Calu3 (cell line): ENCODE data around the gene C21orf91. TPM values are rescaled to one million over a fixed set of nuclear protein-coding genes. Genes with fewer than 3 reads are reported as not detected.

Experiments used
- BruUV-seq: library from RNA; stranded (reverse); fragments of 400-500 nt; replicated peaks from 2 replicates; lab custom pipeline; 2021; lab: Mats Ljungman, UMichigan
- CTCF ChIA-PET: fragments of 300-600 bp; sonication (Branson Sonifier 250); formaldehyde crosslinking; loops from one replicate; lab custom pipeline; 2022; ENCODE audit warnings: antibody characterized with exemption; lab: Charles Lee
- DNase-seq: peaks from one replicate; pipeline ENCODE4 v3.0.0; 2022
- H3K27ac Mint-ChIP-seq: one replicate; pipeline ENCODE4 v1.8.0; 2022; ENCODE audit warnings: mixed read lengths; ENCODE audit not compliant: unreplicated experiment
- H3K27me3 Mint-ChIP-seq: one replicate; pipeline ENCODE4 v1.8.0; 2022; ENCODE audit warnings: mixed read lengths; ENCODE audit not compliant: unreplicated experiment
- H3K36me3 Mint-ChIP-seq: one replicate; pipeline ENCODE4 v1.8.0; 2022; ENCODE audit warnings: mild to moderate bottlenecking, moderate library complexity, mixed read lengths; ENCODE audit not compliant: insufficient read depth, unreplicated experiment
- H3K4me1 Mint-ChIP-seq: one replicate; pipeline ENCODE4 v1.8.0; 2022; ENCODE audit warnings: mild to moderate bottlenecking, low read depth, mixed read lengths; ENCODE audit not compliant: unreplicated experiment
- H3K4me3 Mint-ChIP-seq: one replicate; pipeline ENCODE4 v1.8.0; 2022; ENCODE audit warnings: mild to moderate bottlenecking, low read depth, moderate library complexity, mixed read lengths; ENCODE audit not compliant: unreplicated experiment
- H3K9me3 Mint-ChIP-seq: one replicate; pipeline ENCODE4 v1.8.0; 2022; ENCODE audit warnings: low read depth, mixed read lengths; ENCODE audit not compliant: unreplicated experiment
- CTCF ChIP-seq: fragments of 200-600 bp; IDR thresholded peaks from one replicate; pipeline ENCODE4 v1.8.0; 2022; ENCODE audit warnings: antibody characterized with exemption; ENCODE audit not compliant: unreplicated experiment
- intact Hi-C: fragments of 100-400 bp; cut with micrococcal nuclease; formaldehyde crosslinking; loops from one replicate; pipeline ENCODE4 v1.10.0; 2022; ENCODE audit not compliant: unreplicated experiment
- total RNA-seq: library from RNA; stranded (reverse); gene quantifications from 2 replicates; pipeline ENCODE4 v1.2.3, GENCODE V29; 2022

C21orf91 gene
- total RNA-seq, 1 experiment from 2014 or later: 9.6 TPM

DNA sequence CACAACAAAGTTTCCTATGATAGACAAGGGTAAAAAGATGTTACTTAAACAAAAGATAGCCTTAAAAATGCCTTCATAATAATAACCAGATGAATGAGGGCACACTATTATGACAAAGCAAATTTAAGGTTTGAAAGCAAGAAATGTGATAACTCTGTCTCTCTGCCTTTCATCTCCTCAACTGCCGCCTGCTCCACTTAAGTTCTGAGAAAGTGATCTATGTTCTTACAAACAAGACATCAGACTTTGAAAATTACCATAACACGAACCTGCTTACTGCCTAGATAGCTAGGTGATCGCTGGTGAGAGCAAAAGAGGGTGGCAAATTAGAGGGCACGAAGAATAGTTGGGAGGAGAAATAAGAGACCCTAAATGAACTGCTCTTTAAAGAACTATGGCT lies 13.2 kb downstream of the C21orf91 start:
- TF ChIP-seq CTCF: no peak
- no peak overlapping the region for H3K27ac Mint-ChIP-seq
- no TSS peak for BruUV-seq
- DNase-seq: no peak
- no peaks in the 10 kb centered on the region for H3K4me1 Mint-ChIP-seq
- intact Hi-C loops: no loop called here
- no peaks in the 10 kb centered on the region for H3K27me3 Mint-ChIP-seq
- peaks cover 15% of the 10 kb centered on the region for H3K36me3 Mint-ChIP-seq
- CTCF ChIA-PET: no interaction called here
- no peak overlapping the region for H3K4me3 Mint-ChIP-seq
- H3K9me3 Mint-ChIP-seq: peaks cover 8% of the 10 kb centered on the region

DNA sequence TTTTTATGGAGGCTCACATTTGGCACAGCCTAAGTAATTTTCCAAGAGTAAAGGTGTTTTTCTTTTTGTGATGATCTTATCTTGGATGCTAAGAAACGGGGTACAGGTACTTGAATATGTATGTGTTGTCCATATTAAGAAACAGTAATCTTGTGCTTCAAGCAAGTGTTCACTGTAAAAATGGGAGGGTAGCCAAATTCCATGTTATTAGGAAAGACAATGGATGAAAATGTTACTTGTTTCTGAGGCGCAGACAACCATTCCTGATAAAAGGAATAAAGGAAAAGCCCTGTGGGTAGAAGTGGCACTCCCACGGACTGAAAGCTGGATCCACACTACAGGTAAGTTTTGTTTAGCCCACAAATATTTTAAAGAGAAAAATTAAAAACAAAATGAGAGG lies 15.6 kb downstream of the C21orf91 start:
- no peak overlapping the region for H3K4me3 Mint-ChIP-seq
- no peaks in the 10 kb centered on the region for H3K27me3 Mint-ChIP-seq
- no peak for TF ChIP-seq CTCF
- H3K9me3 Mint-ChIP-seq: peaks cover 6% of the 10 kb centered on the region
- intact Hi-C loops: no loop called here
- H3K4me1 Mint-ChIP-seq: no peaks in the 10 kb centered on the region
- peaks cover 11% of the 10 kb centered on the region for H3K36me3 Mint-ChIP-seq
- BruUV-seq: no TSS peak
- no peak for DNase-seq
- no peak overlapping the region for H3K27ac Mint-ChIP-seq
- CTCF ChIA-PET: no interaction called here

DNA sequence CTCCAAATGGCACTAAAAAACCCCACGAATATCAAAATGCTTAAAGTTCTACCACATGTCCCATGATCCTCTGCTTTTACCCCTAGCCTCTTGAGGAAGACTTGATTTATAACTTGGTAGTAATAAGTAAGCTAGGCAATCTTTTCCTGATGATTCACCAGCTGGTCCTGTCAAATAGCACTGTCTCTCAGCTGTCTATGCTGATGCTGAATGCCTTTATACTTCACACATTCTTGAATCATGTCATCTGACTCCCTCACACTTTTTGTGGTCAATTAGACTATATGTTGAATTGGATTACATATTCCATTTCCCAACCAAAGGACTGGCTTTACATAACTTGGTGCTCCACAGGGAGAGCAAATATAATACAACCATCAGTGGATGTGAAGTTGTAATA lies 16.6 kb downstream of the C21orf91 start:
- DNase-seq: no peak
- CTCF ChIA-PET: no interaction called here
- Mint-ChIP-seq H3K9me3 (peaks cover 3% of the 10 kb centered on the region), H3K4me3 (no peak overlapping the region), H3K36me3 (peaks cover 5% of the 10 kb centered on the region), H3K27me3 (no peaks in the 10 kb centered on the region), H3K4me1 (no peaks in the 10 kb centered on the region), H3K27ac (no peak overlapping the region)
- intact Hi-C loops: no loop called here
- TF ChIP-seq CTCF: no peak
- BruUV-seq: no TSS peak

DNA sequence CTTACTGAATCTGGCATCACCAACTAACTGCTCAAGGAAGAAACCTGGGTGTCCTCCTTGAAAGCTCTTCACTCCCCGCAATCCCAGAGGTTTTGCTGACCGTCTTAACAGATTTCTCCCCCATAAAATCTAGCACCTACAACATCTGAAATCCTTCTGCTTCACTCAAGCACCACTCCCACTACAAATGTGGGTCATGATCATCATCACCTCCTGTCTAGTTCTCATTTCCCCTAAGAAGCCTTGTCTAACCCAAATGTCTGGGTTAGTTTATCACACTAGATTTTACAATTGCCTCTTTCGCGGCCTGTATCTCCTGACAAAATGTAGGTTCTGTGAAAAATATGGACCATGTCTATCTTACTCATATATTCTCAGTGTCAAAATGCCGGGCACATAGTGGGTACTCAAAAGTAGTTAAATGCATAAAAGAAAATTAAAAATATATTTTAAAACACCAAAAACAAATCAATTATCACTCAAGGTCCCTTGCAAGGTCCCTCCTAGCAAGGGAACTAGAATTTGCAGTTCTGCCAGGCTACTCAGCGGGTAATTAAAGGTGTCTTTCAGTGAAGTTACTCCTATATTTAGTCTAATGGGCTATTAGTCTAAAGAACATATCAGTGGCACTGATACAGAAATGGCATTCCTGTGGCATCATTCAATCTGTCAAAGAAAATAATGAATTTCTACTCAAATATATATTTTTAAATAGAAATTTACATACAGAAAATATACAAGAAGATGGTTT lies 19.6 kb downstream of the C21orf91 start:
- Mint-ChIP-seq H3K27ac (no peak overlapping the region), H3K4me1 (no peaks in the 10 kb centered on the region), H3K4me3 (no peak overlapping the region), H3K36me3 (no peaks in the 10 kb centered on the region), H3K9me3 (no peaks in the 10 kb centered on the region), H3K27me3 (no peaks in the 10 kb centered on the region)
- CTCF ChIA-PET: no interaction called here
- intact Hi-C loops: no loop called here
- no TSS peak for BruUV-seq
- no peak for DNase-seq
- TF ChIP-seq CTCF: no peak
